Skeletal muscle satellite cell (primary cell): ENCODE measurements around the gene BPI.

ENCODE experiments used
- H3K27me3 ChIP-seq: 2 replicates; pipeline ENCODE4 v1.7.0; 2013; ENCODE audit warnings: low read length; ENCODE audit not compliant: control insufficient read depth, insufficient read depth
- H3K36me3 ChIP-seq: 2 replicates; pipeline ENCODE4 v1.7.0; 2013; ENCODE audit warnings: mild to moderate bottlenecking, control low read depth, low read length; ENCODE audit not compliant: insufficient read depth
- H3K4me1 ChIP-seq: 2 replicates; pipeline ENCODE4 v1.7.0; 2013; ENCODE audit warnings: low read length; ENCODE audit not compliant: control insufficient read depth, insufficient read depth
- H3K4me2 ChIP-seq: 2 replicates; pipeline ENCODE4 v1.7.0; 2013; ENCODE audit warnings: mild to moderate bottlenecking, low read length
- H3K4me3 ChIP-seq: 2 replicates; pipeline ENCODE4 v1.7.0; 2013; ENCODE audit warnings: low read length
- H3K9ac ChIP-seq: 2 replicates; pipeline ENCODE4 v1.7.0; 2013; ENCODE audit warnings: mild to moderate bottlenecking, low read depth, low read length, moderate library complexity
- H3K9me3 ChIP-seq: replicated peaks from 2 replicates; pipeline ENCODE4 v1.7.0; 2013; ENCODE audit warnings: mild to moderate bottlenecking, control low read depth, low read length

The BPI gene

DNA sequence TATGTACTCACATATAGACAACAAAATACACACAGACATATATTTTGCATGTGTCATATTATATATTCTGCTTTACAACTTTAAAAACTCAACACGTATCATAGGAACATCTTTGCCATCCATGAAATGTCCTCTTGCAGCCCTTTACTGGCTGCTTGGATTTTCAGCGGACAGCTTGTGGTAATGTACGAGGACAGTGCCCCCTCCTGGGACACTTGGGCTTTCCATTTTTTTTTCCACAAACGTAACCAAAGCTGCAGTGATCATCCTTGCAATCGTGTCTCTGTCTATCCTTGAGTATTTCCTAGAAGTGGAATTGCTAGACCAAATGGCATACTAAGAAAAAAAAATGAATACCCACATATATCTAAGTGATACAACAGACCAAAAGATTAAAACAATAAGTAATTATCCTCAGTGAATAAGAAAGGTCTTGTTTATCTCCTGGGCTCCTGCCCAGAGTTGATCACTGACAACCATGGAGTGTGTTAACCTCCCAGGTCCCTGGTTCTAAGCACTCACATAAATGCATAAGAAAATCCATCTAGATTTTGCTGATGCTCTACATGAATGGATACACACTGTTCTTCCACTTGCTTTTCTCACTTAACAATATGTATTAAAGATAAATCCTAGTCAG is 18.1 kb downstream of the BPI start:
- Histone ChIP-seq H3K4me1 (no peaks in the 10 kb centered on the region), H3K9ac (no peak overlapping the region), H3K27me3 (peaks cover 54% of the 10 kb centered on the region), H3K4me3 (no peak overlapping the region), H3K4me2 (no peak overlapping the region), H3K9me3 (peaks cover 5% of the 10 kb centered on the region), H3K36me3 (no peaks in the 10 kb centered on the region)

DNA sequence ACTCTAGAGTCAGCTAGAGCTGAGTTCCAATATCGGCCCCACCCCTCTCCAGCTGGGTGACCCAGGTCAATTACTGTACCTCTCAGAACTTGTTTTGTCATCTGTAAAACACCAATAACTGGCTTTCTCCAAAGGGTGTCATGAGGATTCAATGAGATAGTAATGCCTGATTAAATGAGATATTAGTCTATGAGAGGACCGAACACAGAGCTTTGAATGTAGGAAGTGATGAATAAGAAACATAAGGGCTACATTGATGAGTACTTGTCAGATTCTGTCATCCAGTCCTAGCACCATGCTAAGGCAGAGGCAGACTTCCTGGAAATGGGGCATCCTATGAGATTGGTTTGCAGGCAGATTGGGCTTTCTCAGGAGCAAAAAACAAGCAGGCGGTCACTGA is 20.2 kb downstream of the BPI start:
- Histone ChIP-seq H3K4me3 (no peak overlapping the region), H3K4me1 (no peaks in the 10 kb centered on the region), H3K9ac (no peak overlapping the region), H3K36me3 (no peaks in the 10 kb centered on the region), H3K4me2 (no peak overlapping the region), H3K27me3 (peaks cover 67% of the 10 kb centered on the region), H3K9me3 (peaks cover 5% of the 10 kb centered on the region)

DNA sequence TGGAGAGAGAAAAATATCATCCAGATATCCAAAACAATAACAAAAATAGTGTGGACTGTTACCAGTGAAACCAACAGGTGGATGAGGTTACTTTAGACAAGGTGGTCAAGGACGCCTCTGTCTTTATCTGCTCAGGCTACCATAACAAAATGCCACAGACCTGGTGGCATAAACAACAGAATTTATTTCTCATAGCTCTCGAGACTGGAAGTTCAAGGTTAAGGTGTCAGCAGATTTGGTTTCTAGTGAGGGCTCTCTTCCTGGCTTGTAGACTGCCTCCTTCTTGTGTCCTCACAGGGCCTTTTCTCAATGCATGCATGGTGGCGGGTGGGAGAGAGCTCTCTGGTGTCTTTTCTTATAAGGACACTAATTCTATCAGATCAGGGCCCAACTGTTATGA is 21.2 kb downstream of the BPI start:
- no peak overlapping the region for H3K4me3 ChIP-seq
- H3K27me3 ChIP-seq, result peaks cover 63% of the 10 kb centered on the region
- H3K9me3 ChIP-seq, result peaks cover 5% of the 10 kb centered on the region

DNA sequence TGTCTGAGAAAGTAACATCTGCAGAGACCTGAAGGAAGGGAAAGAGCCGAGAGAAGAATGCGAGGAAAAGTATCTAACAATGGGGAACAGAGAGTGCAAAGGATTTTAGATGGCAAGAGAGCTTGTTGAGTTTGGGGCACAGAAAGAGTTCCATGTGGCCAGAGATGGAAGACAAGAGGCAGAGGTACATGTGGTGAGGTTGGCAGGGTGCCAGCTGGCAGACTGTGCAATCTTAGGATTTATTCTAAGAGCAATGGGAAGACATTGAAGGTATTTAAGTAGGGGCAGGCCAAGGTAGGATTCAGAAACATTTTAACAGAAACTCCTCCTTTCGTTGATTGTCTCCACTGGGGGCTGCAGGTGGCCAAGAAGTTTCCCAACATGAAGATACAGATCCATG is 21.9 kb downstream of the BPI start:
- peaks cover 70% of the 10 kb centered on the region for H3K27me3 ChIP-seq
- H3K9me3 ChIP-seq, result peaks cover 5% of the 10 kb centered on the region
- no peaks in the 10 kb centered on the region for H3K4me1 ChIP-seq
- H3K4me3 ChIP-seq, result no peak overlapping the region
- no peak overlapping the region for H3K9ac ChIP-seq
- H3K36me3 ChIP-seq, result no peaks in the 10 kb centered on the region
- no peak overlapping the region for H3K4me2 ChIP-seq

More for the DNA sequence above, 21.2 kb downstream of the BPI start:
- Histone ChIP-seq H3K36me3 (no peaks in the 10 kb centered on the region), H3K9ac (no peak overlapping the region), H3K4me1 (no peaks in the 10 kb centered on the region), H3K4me2 (no peak overlapping the region)

DNA sequence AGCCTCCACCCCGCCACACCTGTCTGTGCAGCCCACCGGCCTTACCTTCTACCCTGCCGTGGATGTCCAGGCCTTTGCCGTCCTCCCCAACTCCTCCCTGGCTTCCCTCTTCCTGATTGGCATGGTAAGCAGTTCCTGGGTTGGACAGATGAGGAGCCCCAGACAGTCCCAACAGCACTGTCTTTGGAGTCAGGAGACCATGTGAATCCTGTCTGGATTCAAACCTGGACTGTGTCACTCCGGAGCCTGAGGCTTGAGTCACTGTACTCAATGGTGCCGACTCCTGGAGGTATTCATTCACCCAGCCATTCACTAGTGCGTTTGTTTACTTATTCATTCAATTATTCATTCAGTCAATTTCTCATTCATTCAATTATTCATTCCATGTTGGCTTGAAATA is 22.4 kb downstream of the BPI start:
- no peaks in the 10 kb centered on the region for H3K4me1 ChIP-seq
- no peak overlapping the region for H3K4me2 ChIP-seq
- H3K27me3 ChIP-seq, result peaks cover 74% of the 10 kb centered on the region
- no peaks in the 10 kb centered on the region for H3K36me3 ChIP-seq
- H3K9me3 ChIP-seq, result peaks cover 5% of the 10 kb centered on the region
- H3K4me3 ChIP-seq, result no peak overlapping the region
- H3K9ac ChIP-seq, result no peak overlapping the region

DNA sequence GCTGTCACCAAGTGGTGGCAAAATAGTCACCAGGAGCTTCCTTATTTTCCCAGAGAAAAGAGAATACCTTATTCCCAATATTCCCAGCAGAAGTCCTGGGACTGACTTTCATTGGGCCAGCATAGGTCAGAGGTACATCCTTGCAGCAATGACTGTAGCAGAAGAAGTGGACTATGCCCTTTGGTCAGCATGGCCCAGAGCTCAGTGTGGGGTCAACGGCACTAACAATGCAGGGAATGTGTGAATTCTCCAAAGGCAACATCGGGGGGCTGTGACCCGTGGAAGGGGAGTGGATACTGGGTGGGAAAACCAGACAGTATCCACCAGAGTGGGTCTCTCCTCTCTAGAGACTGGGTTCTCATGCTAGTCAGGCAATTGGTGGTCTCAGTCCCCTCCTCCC is 26.7 kb downstream of the BPI start:
- Histone ChIP-seq H3K27me3 (peaks cover 82% of the 10 kb centered on the region), H3K36me3 (no peaks in the 10 kb centered on the region), H3K9me3 (peaks cover 3% of the 10 kb centered on the region), H3K4me2 (no peak overlapping the region), H3K4me3 (no peak overlapping the region), H3K9ac (no peak overlapping the region), H3K4me1 (no peaks in the 10 kb centered on the region)

DNA sequence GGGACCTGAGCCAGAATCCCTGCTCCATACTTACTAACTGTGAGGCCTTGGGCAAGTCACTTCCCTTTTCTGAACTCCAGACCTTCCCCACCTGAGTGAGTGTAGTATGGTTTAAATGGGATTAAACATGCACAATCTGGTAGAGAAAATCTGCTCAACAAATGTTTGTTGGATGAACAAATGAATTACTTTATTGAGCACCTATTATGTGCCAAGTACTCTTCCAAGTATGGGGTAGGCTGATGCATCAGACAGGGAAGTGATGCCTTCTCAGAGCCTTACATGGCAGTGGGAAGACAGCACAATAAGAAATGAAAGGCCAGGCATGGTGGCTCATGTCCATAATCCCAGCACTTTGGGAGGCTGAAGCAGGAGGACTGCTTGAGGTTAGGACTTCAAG is 27.3 kb downstream of the BPI start:
- H3K4me3 ChIP-seq, result no peak overlapping the region
- no peak overlapping the region for H3K9ac ChIP-seq
- H3K9me3 ChIP-seq, result no peaks in the 10 kb centered on the region
- peaks cover 82% of the 10 kb centered on the region for H3K27me3 ChIP-seq
- H3K36me3 ChIP-seq, result no peaks in the 10 kb centered on the region
- no peak overlapping the region for H3K4me2 ChIP-seq
- no peaks in the 10 kb centered on the region for H3K4me1 ChIP-seq

DNA sequence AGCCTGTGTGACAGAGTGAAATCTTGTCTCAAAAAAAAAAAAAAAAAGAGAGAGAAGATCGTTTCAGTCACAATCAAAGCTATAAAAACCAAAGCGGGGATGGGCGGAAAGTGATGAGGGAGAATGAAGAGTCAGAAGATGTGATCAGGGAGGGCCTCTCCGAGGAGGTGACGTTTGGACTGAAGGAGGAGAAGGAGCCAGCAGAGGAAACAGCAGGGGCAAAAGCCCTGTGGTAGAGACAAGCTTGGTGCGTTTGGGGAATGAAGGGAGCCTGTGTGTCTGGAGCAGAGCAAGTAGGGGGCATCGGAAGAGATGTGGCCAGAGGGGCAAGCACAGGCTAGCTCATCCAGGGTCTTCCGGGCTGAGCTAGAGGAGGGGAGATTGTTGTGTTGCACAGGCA is 27.9 kb downstream of the BPI start:
- Histone ChIP-seq H3K27me3 (peaks cover 83% of the 10 kb centered on the region), H3K4me1 (no peaks in the 10 kb centered on the region), H3K9me3 (no peaks in the 10 kb centered on the region), H3K9ac (no peak overlapping the region), H3K36me3 (no peaks in the 10 kb centered on the region), H3K4me3 (no peak overlapping the region), H3K4me2 (no peak overlapping the region)

DNA sequence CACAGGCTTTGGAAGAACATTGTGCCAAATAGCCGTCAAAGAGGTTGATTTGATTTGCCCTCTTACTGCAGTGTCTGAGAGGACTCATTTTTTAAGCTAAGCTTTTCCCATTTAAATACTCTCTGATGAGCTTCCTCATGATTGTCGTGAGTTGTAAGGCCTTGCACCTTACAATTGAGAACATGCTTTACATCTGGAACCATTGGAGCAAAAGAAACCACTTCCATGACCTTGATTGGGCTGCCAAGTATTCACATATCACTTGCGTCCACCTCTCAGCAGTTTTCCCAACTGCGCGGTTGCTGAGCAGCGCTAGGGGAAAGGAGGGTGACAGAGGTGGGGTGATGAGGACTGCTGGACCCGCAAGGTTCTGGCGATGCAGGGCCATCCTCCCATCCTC is 30.1 kb downstream of the BPI start:
- Histone ChIP-seq H3K27me3 (peaks cover 68% of the 10 kb centered on the region), H3K9me3 (peaks cover 8% of the 10 kb centered on the region), H3K4me1 (no peaks in the 10 kb centered on the region), H3K36me3 (no peaks in the 10 kb centered on the region), H3K9ac (no peak overlapping the region), H3K4me3 (no peak overlapping the region), H3K4me2 (no peak overlapping the region)

DNA sequence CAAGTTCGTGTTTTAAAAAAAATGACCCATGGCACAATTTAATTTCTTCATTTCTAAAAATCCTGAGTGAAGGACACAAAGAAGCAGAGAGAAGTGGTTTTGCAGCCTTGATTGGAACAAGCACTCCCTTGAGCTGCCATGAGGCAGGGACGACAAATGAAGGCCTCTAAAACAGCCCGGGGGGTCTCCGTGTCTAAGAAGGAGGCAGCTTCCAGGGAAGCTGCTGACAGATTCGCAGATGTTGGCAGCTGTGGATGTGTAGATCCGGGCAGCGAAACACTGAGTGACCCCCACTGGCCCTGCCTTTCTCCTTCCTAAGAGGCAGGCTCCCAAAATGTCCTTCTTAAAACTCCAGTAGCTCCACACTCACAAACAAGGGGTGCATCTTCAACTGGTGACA is 32.8 kb downstream of the BPI start:
- Histone ChIP-seq H3K4me1 (no peaks in the 10 kb centered on the region), H3K9me3 (peaks cover 8% of the 10 kb centered on the region)

DNA sequence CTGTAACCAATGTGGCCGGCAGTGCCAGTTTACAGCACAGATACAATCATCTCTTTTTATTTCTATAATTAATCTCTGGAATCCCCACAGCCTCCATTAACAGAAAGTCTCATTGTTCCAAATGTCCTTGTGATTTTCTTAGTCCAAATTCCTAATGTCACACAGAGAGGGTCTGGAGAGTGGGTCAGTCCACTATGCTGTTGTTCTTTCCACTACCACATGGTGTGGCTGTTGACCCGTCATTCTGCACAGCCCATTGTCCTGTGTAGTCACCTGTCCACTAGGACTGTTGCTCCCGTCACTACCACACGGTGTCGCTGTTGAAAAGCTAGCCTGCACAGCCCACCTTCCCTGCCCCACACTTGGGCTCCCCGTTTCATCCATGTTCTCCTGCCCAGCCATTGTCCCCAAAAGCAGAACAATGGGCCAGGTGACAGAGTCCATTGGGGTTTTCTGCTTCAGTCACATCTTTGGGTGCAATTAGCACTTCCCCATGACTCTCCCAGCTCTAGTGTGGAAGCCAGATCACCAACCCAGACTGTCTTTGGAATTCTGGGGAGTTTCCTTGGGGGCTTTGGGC is 33.7 kb downstream of the BPI start:
- H3K9me3 ChIP-seq, result peaks cover 8% of the 10 kb centered on the region
- no peaks in the 10 kb centered on the region for H3K4me1 ChIP-seq
- no peak overlapping the region for H3K4me3 ChIP-seq
- H3K4me2 ChIP-seq, result no peak overlapping the region
- peaks cover 62% of the 10 kb centered on the region for H3K27me3 ChIP-seq
- H3K36me3 ChIP-seq, result no peaks in the 10 kb centered on the region
- H3K9ac ChIP-seq, result no peak overlapping the region

More for the DNA sequence above, 32.8 kb downstream of the BPI start:
- Histone ChIP-seq H3K36me3 (no peaks in the 10 kb centered on the region), H3K9ac (no peak overlapping the region), H3K4me3 (no peak overlapping the region), H3K4me2 (no peak overlapping the region), H3K27me3 (peaks cover 63% of the 10 kb centered on the region)

DNA sequence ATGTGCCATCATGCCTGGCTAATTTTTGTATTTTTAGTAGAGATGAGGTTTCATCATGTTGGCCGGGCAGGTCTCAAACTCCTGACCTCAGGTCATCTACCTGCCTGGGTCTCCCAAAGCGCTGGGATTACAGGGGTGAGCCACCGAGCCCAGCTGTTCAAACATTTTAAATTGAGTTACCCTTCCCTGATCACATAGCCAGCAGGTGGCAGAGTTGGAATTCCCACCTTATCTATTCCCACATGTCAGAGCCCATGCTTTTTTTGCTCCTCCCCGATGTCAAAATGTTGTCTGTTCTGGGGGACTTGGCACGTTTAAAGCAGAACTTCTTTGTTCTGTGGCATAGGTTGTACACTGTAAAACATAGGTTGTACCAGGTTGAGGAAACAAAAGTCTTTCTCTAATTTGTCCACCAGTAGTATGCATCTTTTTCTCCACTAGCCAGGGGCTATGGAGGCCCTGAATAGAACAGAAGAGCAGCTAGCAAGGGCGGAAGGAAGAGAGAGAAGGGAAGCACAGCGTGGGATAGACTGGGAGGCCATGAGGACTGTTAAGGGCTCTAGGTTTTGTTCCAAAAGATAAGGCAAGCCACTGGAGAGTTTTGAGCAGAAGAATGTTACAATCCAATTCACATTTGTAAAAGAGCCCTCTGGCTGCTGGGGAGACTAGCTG is 35.0 kb downstream of the BPI start:
- H3K9me3 ChIP-seq, result peaks cover 8% of the 10 kb centered on the region
- no peak overlapping the region for H3K4me3 ChIP-seq
- no peaks in the 10 kb centered on the region for H3K4me1 ChIP-seq
- no peaks in the 10 kb centered on the region for H3K36me3 ChIP-seq
- H3K4me2 ChIP-seq, result no peak overlapping the region
- no peak overlapping the region for H3K9ac ChIP-seq
- peaks cover 65% of the 10 kb centered on the region for H3K27me3 ChIP-seq
